Spleen (tissue), 11 donors: ENCODE results near the gene NCS1. TPM values are rescaled to one million over a fixed set of nuclear protein-coding genes. Genes with fewer than 3 reads are reported as not detected.
"Not testable (repeated sequence)": the region's sequence is repeated elsewhere in the genome, so short reads cannot be mapped to it uniquely, and the experiment has no call there.

ENCODE experiments used
- DNase-seq: peaks from one replicate; pipeline ENCODE4 v3.0.0-alpha.2; 2020
- H3K27ac ChIP-seq, 8 donors: fragments of 200-600 bp; sonication (generic) in 7 of 8; 1 replicate in 4 of 8; 2 replicates in 4 of 8; pipeline versions ENCODE4 v1.5.0 to v1.8.0; 2016 to 2021; ENCODE audit warnings: inconsistent platforms in 4 of 8, mild to moderate bottlenecking in 4 of 8, moderate library complexity in 1 of 8
- H3K27me3 ChIP-seq, 7 donors: fragments of 200-600 bp; sonication (generic) in 6 of 7; replicated peaks in 1 of 7; 1 replicate in 4 of 7; 2 replicates in 3 of 7; pipeline versions ENCODE4 v1.5.0 to v1.8.0; 2016 to 2021; ENCODE audit warnings: inconsistent platforms in 3 of 7, mild to moderate bottlenecking in 1 of 7
- H3K36me3 ChIP-seq, 6 donors: fragments of 200-600 bp; sonication (generic) in 5 of 6; 1 replicate in 4 of 6; 2 replicates in 2 of 6; pipeline versions ENCODE4 v1.5.0 to v1.8.0; 2016 to 2021; ENCODE audit warnings: inconsistent platforms in 2 of 6
- H3K4me1 ChIP-seq, 6 donors: fragments of 200-600 bp; sonication (generic) in 5 of 6; 1 replicate in 3 of 6; 2 replicates in 3 of 6; pipeline versions ENCODE4 v1.5.0 to v1.8.0; 2016 to 2021; ENCODE audit warnings: inconsistent platforms in 3 of 6
- H3K4me3 ChIP-seq, 8 donors: fragments of 200-600 bp; sonication (generic) in 7 of 8; 1 replicate in 4 of 8; 2 replicates in 4 of 8; pipeline versions ENCODE4 v1.5.0 to v1.8.0; 2016 to 2021; ENCODE audit warnings: inconsistent platforms in 4 of 8, mild to moderate bottlenecking in 4 of 8, moderate library complexity in 2 of 8
- H3K9me3 ChIP-seq, 8 donors: fragments of 200-600 bp; sonication (generic) in 7 of 8; 1 replicate in 4 of 8; 2 replicates in 4 of 8; pipeline versions ENCODE4 v1.5.0 to v1.8.0; 2016 to 2021; ENCODE audit warnings: inconsistent platforms in 4 of 8
- CTCF ChIP-seq, 11 experiments: fragments of 200-600 bp in 7 of 11; fragments of 450-650 bp in 4 of 11; sonication (generic) in 4 of 11; IDR thresholded peaks in 8 of 11; conservative IDR thresholded peaks in 3 of 11; 1 replicate in 7 of 11; 2 replicates in 4 of 11; pipeline versions ENCODE4 v1.4.0 to v1.8.0; 2016 to 2021; ENCODE audit warnings: antibody characterized with exemption in 11 of 11, inconsistent platforms in 4 of 11, mild to moderate bottlenecking in 1 of 11
- POLR2A ChIP-seq, 3 donors: fragments of 450-650 bp; IDR thresholded peaks; one replicate each; pipeline ENCODE4 v1.5.1; 2017; ENCODE audit warnings: antibody characterized with exemption in 3 of 3, mild to moderate bottlenecking in 1 of 3
- POLR2AphosphoS5 ChIP-seq, 3 donors: sonication (generic); formaldehyde crosslinking; IDR thresholded peaks; one replicate each; pipeline ENCODE4 v1.5.1; 2017; ENCODE audit warnings: antibody characterized with exemption in 3 of 3
- WGBS, 5 donors: extraction: QIAGEN DNeasy Blood & Tissue Kit in 3 of 5; methylation state at CpG; one replicate each; pipeline versions ENCODE4 v1.1.5 to v1.1.7; 2013 to 2018; 5-methylcytosine and 5-hydroxymethylcytosine counted together
- intact Hi-C: fragments of 100-400 bp; cut with DNase I; formaldehyde crosslinking; loops from one replicate; pipeline ENCODE4 v1.15.0; 2023; ENCODE audit warnings: low total_unique reads
- polyA plus RNA-seq, 3 donors: library from polyadenylated mRNA; stranded (reverse); fragments of 200-250 nt; gene quantifications; one replicate each; pipeline ENCODE4 v1.2.1, GENCODE V29; 2013
- total RNA-seq, 7 donors: library from RNA; depleted of rRNA in 3 of 7; stranded (reverse); fragments of >200 nt in 3 of 7; fragmentation: NEBNext Ultra II Directional in 4 of 7; extraction: Animal tissue kit (Norgen Biotek cat#: 25700) in 4 of 7; gene quantifications; one replicate each; pipeline versions ENCODE4 v1.1.0 to v1.2.1, GENCODE V29; 2016 to 2021
- donor health status: healthy with polysubstance abuse.
- donor health status: DM: no; HTN: no; CAD: no; lungs with moderate emphysema.
- donor health status: DM: no; HTN: no; CAD: no.
- donor health status: Bipolar disorder and iron deficiency.
- donor health status: healthy.
- donor health status: DM: no; HTN: no; CAD: no.
- donor health status: DM: yes; HTN: yes; CAD: no.

NCS1 gene
- total and polyA plus RNA-seq, 10 donors: 0.46 to 2.5 (median 1.3) TPM

DNA sequence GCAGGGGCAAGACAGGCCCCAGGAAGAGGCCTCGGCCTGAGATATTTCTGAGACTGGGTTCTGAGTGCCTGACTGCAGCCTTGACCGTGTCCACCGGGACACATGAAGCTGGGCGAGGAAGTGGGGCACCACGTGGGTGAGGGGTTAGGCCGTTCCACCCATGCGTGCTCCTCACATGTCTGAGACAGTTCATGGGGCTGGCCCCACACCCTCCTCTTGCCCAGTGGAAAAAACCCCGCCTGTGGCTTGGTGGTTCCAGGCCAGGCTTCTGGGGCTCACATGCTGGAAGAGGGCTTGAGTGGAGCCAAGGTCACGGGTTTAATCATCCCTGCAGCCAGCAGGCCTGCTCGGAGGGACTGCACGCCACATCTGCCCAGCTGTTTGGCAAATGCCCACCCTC, 104.8 kb downstream of the NCS1 start:
- intact Hi-C loops: no loop called here
- no peaks in the 10 kb centered on the region for H3K9me3 ChIP-seq
- TF ChIP-seq POLR2A (IDR thresholded peaks at IDR 0.05): no peak
- TF ChIP-seq CTCF (IDR thresholded peaks at IDR 0.05 in 8 of 11, conservative IDR thresholded peaks at IDR 0.05 in 3 of 11): no peak
- 81 to 95% (median 86%) methylated on average over 10 to 11 of the region's 11 CpGs for WGBS, 5 donors
- H3K27me3 ChIP-seq: peaks cover 0 to 66% (median 0%) of the 10 kb centered on the region in 7 donors
- peak; percentile 19 for DNase-seq
- H3K27ac ChIP-seq: no peak overlapping the region
- H3K4me1 ChIP-seq: peaks cover 0 to 4% (median 0%) of the 10 kb centered on the region in 6 donors
- no peaks in the 10 kb centered on the region for H3K36me3 ChIP-seq
- H3K4me3 ChIP-seq: no peak overlapping the region

GRCh38 chr9:130277525-130277924, 105.3 kb downstream of the NCS1 start:
- H3K4me3 ChIP-seq, H3K36me3 ChIP-seq, H3K9me3 ChIP-seq, H3K4me1 ChIP-seq, DNase-seq, intact Hi-C loops, H3K27ac ChIP-seq: not testable (repeated sequence)
- H3K27me3 ChIP-seq: peaks cover 0 to 66% (median 0%) of the 10 kb centered on the region in 7 donors
- WGBS, 5 donors: 88 to 100% (median 93%) methylated on average over 1 of the region's 1 CpG

- no peak for DNase-seq
- H3K4me1 ChIP-seq: peaks cover 0 to 13% (median 0%) of the 10 kb centered on the region in 6 donors
- intact Hi-C loops: no loop called here
- H3K27me3 ChIP-seq: peaks cover 0 to 84% (median 7%) of the 10 kb centered on the region in 7 donors
- no peaks in the 10 kb centered on the region for H3K36me3 ChIP-seq
- TF ChIP-seq POLR2AphosphoS5 (IDR thresholded peaks at IDR 0.05): no peak
- no peak for TF ChIP-seq POLR2A (IDR thresholded peaks at IDR 0.05)
- TF ChIP-seq CTCF (IDR thresholded peaks at IDR 0.05 in 8 of 11, conservative IDR thresholded peaks at IDR 0.05 in 3 of 11): no peak
- H3K4me3 ChIP-seq: no peak overlapping the region
- H3K9me3 ChIP-seq: no peaks in the 10 kb centered on the region
- no peak overlapping the region for H3K27ac ChIP-seq
- WGBS, 5 donors: 75 to 82% (median 78%) methylated on average over 4 of the region's 4 CpGs
Observed at GRCh38 chr9:130283539-130284248, 111.5 kb downstream of the NCS1 start.

GRCh38 chr9:130284249-130284625, 112.0 kb downstream of the NCS1 start:
- no peak overlapping the region for H3K4me3 ChIP-seq
- TF ChIP-seq POLR2A (IDR thresholded peaks at IDR 0.05): no peak
- no peak overlapping the region for H3K27ac ChIP-seq

GRCh38 chr9:130284690-130285089, 112.5 kb downstream of the NCS1 start:
- TF ChIP-seq POLR2A (IDR thresholded peaks at IDR 0.05): no peak
- TF ChIP-seq POLR2AphosphoS5 (IDR thresholded peaks at IDR 0.05): no peak
- no peak for TF ChIP-seq CTCF (IDR thresholded peaks at IDR 0.05 in 8 of 11, conservative IDR thresholded peaks at IDR 0.05 in 3 of 11)
- Histone ChIP-seq H3K4me3 (no peak overlapping the region), H3K9me3 (no peaks in the 10 kb centered on the region), H3K4me1 (peaks cover 0 to 13% (median 0%) of the 10 kb centered on the region in 6 donors), H3K27me3 (peaks cover 0 to 87% (median 10%) of the 10 kb centered on the region in 7 donors), H3K27ac (no peak overlapping the region), H3K36me3 (no peaks in the 10 kb centered on the region)
- peak; percentile 39 for DNase-seq
- intact Hi-C loops: no loop called here
- WGBS, 5 donors: 83 to 94% (median 88%) methylated on average over 7 of the region's 7 CpGs

More at GRCh38 chr9:130284249-130284625, 112.0 kb downstream of the NCS1 start:
- peaks cover 0 to 86% (median 8%) of the 10 kb centered on the region in 7 donors for H3K27me3 ChIP-seq
- H3K36me3 ChIP-seq: no peaks in the 10 kb centered on the region
- peaks cover 0 to 13% (median 0%) of the 10 kb centered on the region in 6 donors for H3K4me1 ChIP-seq
- DNase-seq: no peak
- intact Hi-C loops: no loop called here
- no peaks in the 10 kb centered on the region for H3K9me3 ChIP-seq
- WGBS, 5 donors: 71 to 83% (median 78%) methylated on average over 10 of the region's 10 CpGs
